Measurements from ENCODE around the gene FAP.

The FAP gene

GRCh38 chr2:162243294-162243693 lies at the start of gene FAP:
Gene FAP, minus strand, starts transcription at chr2:162243445. Its CDS starts 118 bp downstream, at chr2:162243327.
- no peak for DNase-seq (ENCODE audit: extremely low read depth in 1 of 2, low read depth in 1 of 2)

- DNase-seq (ENCODE audit: extremely low read depth in 1 of 2, low read depth in 1 of 2), result no peak
Observed at GRCh38 chr2:162291748-162292147, 48.5 kb upstream of the FAP start.

GRCh38 chr2:162282765-162283425 lies 39.6 kb upstream of the FAP start:
- no peak for DNase-seq (ENCODE audit: extremely low read depth in 1 of 2, low read depth in 1 of 2)

- no peak for DNase-seq (ENCODE audit: extremely low read depth in 1 of 2, low read depth in 1 of 2)
Observed at GRCh38 chr2:162280654-162281053, 37.4 kb upstream of the FAP start.

GRCh38 chr2:162277381-162277780 lies 34.1 kb upstream of the FAP start:
- no peak for DNase-seq (ENCODE audit: extremely low read depth in 1 of 2, low read depth in 1 of 2)

- DNase-seq (ENCODE audit: extremely low read depth in 1 of 2, low read depth in 1 of 2), result no peak
Observed at GRCh38 chr2:162267996-162268395, 24.8 kb upstream of the FAP start.

GRCh38 chr2:162267496-162267895 lies 24.3 kb upstream of the FAP start:
- DNase-seq (ENCODE audit: extremely low read depth in 1 of 2, low read depth in 1 of 2), result no peak

GRCh38 chr2:162266460-162266760 lies 23.2 kb upstream of the FAP start:
- no peak for DNase-seq (ENCODE audit: extremely low read depth in 1 of 2, low read depth in 1 of 2)

GRCh38 chr2:162265666-162266459 lies 22.6 kb upstream of the FAP start:
- DNase-seq (ENCODE audit: extremely low read depth in 1 of 2, low read depth in 1 of 2), result no peak

GRCh38 chr2:162261032-162261945 lies 18.0 kb upstream of the FAP start:
- DNase-seq (ENCODE audit: extremely low read depth in 1 of 2, low read depth in 1 of 2), result no peak

GRCh38 chr2:162258686-162259085 lies 15.4 kb upstream of the FAP start:
- no peak for DNase-seq (ENCODE audit: extremely low read depth in 1 of 2, low read depth in 1 of 2)

- DNase-seq (ENCODE audit: extremely low read depth in 1 of 2, low read depth in 1 of 2), result no peak
Observed at GRCh38 chr2:162258169-162258568, 14.9 kb upstream of the FAP start.

GRCh38 chr2:162257425-162257824 lies 14.2 kb upstream of the FAP start:
- DNase-seq (ENCODE audit: extremely low read depth in 1 of 2, low read depth in 1 of 2), result no peak

GRCh38 chr2:162256591-162256991 lies 13.3 kb upstream of the FAP start:
- DNase-seq (ENCODE audit: extremely low read depth in 1 of 2, low read depth in 1 of 2), result no peak

GRCh38 chr2:162254236-162254871 lies 11.1 kb upstream of the FAP start:
- no peak for DNase-seq (ENCODE audit: extremely low read depth in 1 of 2, low read depth in 1 of 2)

- DNase-seq (ENCODE audit: extremely low read depth in 1 of 2, low read depth in 1 of 2), result no peak
Observed at GRCh38 chr2:162253435-162253834, 10.2 kb upstream of the FAP start.

- no peak for DNase-seq (ENCODE audit: extremely low read depth in 1 of 2, low read depth in 1 of 2)
Observed at GRCh38 chr2:162252153-162252552, 8.9 kb upstream of the FAP start.

GRCh38 chr2:162245781-162246180 lies 2.5 kb upstream of the FAP start:
- DNase-seq (ENCODE audit: extremely low read depth in 1 of 2, low read depth in 1 of 2), result no peak

- no peak for DNase-seq (ENCODE audit: extremely low read depth in 1 of 2, low read depth in 1 of 2)
Observed at GRCh38 chr2:162245061-162245460, 1.8 kb upstream of the FAP start.

- DNase-seq (ENCODE audit: extremely low read depth in 1 of 2, low read depth in 1 of 2), result no peak
Observed at GRCh38 chr2:162244541-162245031, 1.3 kb upstream of the FAP start.

- DNase-seq (ENCODE audit: extremely low read depth in 1 of 2, low read depth in 1 of 2), result no peak
Observed at GRCh38 chr2:162243715-162244114, 470 bp upstream of the FAP start.

Data from activated CD8-positive, alpha-beta memory T cell treated with anti-CD3 and anti-CD28 coated beads for 1 hour (primary cell).